Thoracic aorta (tissue), 2 donors: ENCODE data around the gene SMIM35. TPM values are rescaled to one million over a fixed set of nuclear protein-coding genes. Genes with fewer than 3 reads are reported as not detected.

ENCODE experiments used
- ATAC-seq: fragments of 150-250 bp; one replicate; pipeline ENCODE4 v1.8.0; 2017; ENCODE audit warnings: low read depth; ENCODE audit not compliant: insufficient number of reproducible peaks, low FRiP score
- DNase-seq: peaks from one replicate; pipeline ENCODE4 v3.0.0-alpha.2; 2020; ENCODE audit warnings: low spot score
- H3K27ac ChIP-seq, 2 donors: fragments of 200-600 bp; sonication (generic); 1 replicate in 1 of 2; 2 replicates in 1 of 2; pipeline ENCODE4 v1.5.1; 2016; ENCODE audit warnings: mild to moderate bottlenecking in 2 of 2, moderate library complexity in 2 of 2
- H3K27me3 ChIP-seq: fragments of 200-600 bp; sonication (generic); replicated peaks from 2 replicates; pipeline ENCODE4 v1.6.0; 2016; ENCODE audit warnings: mild to moderate bottlenecking; ENCODE audit not compliant: insufficient read depth
- H3K36me3 ChIP-seq: fragments of 200-600 bp; sonication (generic); one replicate; pipeline ENCODE4 v1.5.1; 2016
- H3K4me1 ChIP-seq, 2 donors: fragments of 200-600 bp; sonication (generic); 1 replicate in 1 of 2; 2 replicates in 1 of 2; pipeline versions ENCODE4 v1.5.1 to v1.6.0; 2016; ENCODE audit warnings: low read depth in 2 of 2, mild to moderate bottlenecking in 1 of 2; ENCODE audit not compliant: control insufficient read depth in 1 of 2
- H3K4me3 ChIP-seq: fragments of 200-600 bp; sonication (generic); 2 replicates; pipeline ENCODE4 v1.5.1; 2016; ENCODE audit warnings: mild to moderate bottlenecking
- H3K9me3 ChIP-seq: fragments of 200-600 bp; sonication (generic); 2 replicates; pipeline ENCODE4 v1.5.1; 2016
- CTCF ChIP-seq: fragments of 200-600 bp; sonication (generic); IDR thresholded peaks from one replicate; pipeline ENCODE4 v1.5.1; 2019; ENCODE audit warnings: antibody characterized with exemption
- total RNA-seq, 2 donors: library from RNA; depleted of rRNA; stranded (reverse); fragments of >200 nt; gene quantifications; one replicate each; pipeline versions ENCODE4 v1.1.0 to v1.2.3, GENCODE V29; 2016

The SMIM35 gene
- total RNA-seq, result not detected

- no peaks in the 10 kb centered on the region for H3K36me3 ChIP-seq
- H3K27me3 ChIP-seq, result no peaks in the 10 kb centered on the region
- H3K4me1 ChIP-seq, result no peaks in the 10 kb centered on the region
- no peak for TF ChIP-seq CTCF
- no peak within 1 kb of the TSS for H3K4me3 ChIP-seq
- no peak within 1 kb of the TSS for H3K27ac ChIP-seq
- ATAC-seq (no peak), DNase-seq (no peak)
- peaks cover 3% of the 10 kb centered on the region for H3K9me3 ChIP-seq
These were observed at the start of gene SMIM35 for GRCh38 chr11:118086913-118087768. TSS of gene SMIM35 (minus strand) at chr11:118086963. CDS start at chr11:118086757, 206 bp downstream.

GRCh38 chr11:118136341-118136740 lies 49.6 kb upstream of the SMIM35 start:
- Histone ChIP-seq H3K27me3 (no peaks in the 10 kb centered on the region), H3K4me1 (no peaks in the 10 kb centered on the region), H3K4me3 (no peak overlapping the region), H3K27ac (no peak overlapping the region), H3K9me3 (no peaks in the 10 kb centered on the region), H3K36me3 (no peaks in the 10 kb centered on the region)
- ATAC-seq, result no peak
- no peak for DNase-seq
- no peak for TF ChIP-seq CTCF

- no peaks in the 10 kb centered on the region for H3K27me3 ChIP-seq
These were observed 49.0 kb upstream of the SMIM35 start for GRCh38 chr11:118135796-118136165.

GRCh38 chr11:118135051-118135795 lies 48.5 kb upstream of the SMIM35 start:
- no peak for ATAC-seq
- Histone ChIP-seq H3K4me3 (no peak overlapping the region), H3K27ac (no peak overlapping the region), H3K9me3 (no peaks in the 10 kb centered on the region), H3K4me1 (no peaks in the 10 kb centered on the region), H3K27me3 (no peaks in the 10 kb centered on the region), H3K36me3 (no peaks in the 10 kb centered on the region)
- DNase-seq, result no peak
- TF ChIP-seq CTCF, result no peak

More at GRCh38 chr11:118135796-118136165, 49.0 kb upstream of the SMIM35 start:
- Histone ChIP-seq H3K9me3 (no peaks in the 10 kb centered on the region), H3K4me1 (no peaks in the 10 kb centered on the region), H3K4me3 (no peak overlapping the region), H3K27ac (no peak overlapping the region), H3K36me3 (no peaks in the 10 kb centered on the region)
- no peak for DNase-seq
- ATAC-seq, result no peak
- TF ChIP-seq CTCF, result no peak

- no peaks in the 10 kb centered on the region for H3K27me3 ChIP-seq
- TF ChIP-seq CTCF, result no peak
- no peak for ATAC-seq
These were observed 47.1 kb upstream of the SMIM35 start for GRCh38 chr11:118133816-118134215.

More at GRCh38 chr11:118133816-118134215, 47.1 kb upstream of the SMIM35 start:
- H3K9me3 ChIP-seq, result no peaks in the 10 kb centered on the region
- no peaks in the 10 kb centered on the region for H3K36me3 ChIP-seq
- no peak overlapping the region for H3K27ac ChIP-seq
- no peak overlapping the region for H3K4me3 ChIP-seq
- no peak for DNase-seq
- no peaks in the 10 kb centered on the region for H3K4me1 ChIP-seq
